HL-60/S4 (cell line): ENCODE measurements around the gene TTLL8.

Experiments
- in situ Hi-C: fragments of 300-500 bp; cut with MboI; formaldehyde crosslinking; loops from 2 replicates; pipeline ENCODE4 v1.14.3; 2022; ENCODE audit warnings: low sequenced_read_pairs

The TTLL8 gene

GRCh38 chr22:50022171-50022819 is 35.8 kb downstream of the TTLL8 start:
- in situ Hi-C loops = no loop called here

DNA sequence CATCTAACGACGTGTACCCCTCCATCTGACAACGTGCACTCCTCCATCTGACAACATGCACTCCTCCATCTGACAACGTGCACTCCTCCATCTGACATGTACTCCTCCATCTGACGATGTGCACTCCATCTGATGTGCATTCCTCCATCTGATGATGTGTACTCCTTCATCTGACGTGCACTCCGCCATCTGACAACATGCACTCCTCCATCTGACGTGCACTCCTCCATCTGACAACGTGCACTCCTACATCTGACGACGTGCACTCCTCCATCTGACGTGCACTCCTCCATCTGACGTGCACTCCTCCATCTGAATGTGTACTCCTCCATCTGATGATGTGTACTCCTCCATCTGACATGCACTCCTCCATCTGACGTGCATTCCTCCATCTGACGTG is 37.5 kb downstream of the TTLL8 start:
- in situ Hi-C loops = no loop called here

- in situ Hi-C loops = no loop called here
These were observed 38.8 kb downstream of the TTLL8 start for GRCh38 chr22:50019316-50019715.

DNA sequence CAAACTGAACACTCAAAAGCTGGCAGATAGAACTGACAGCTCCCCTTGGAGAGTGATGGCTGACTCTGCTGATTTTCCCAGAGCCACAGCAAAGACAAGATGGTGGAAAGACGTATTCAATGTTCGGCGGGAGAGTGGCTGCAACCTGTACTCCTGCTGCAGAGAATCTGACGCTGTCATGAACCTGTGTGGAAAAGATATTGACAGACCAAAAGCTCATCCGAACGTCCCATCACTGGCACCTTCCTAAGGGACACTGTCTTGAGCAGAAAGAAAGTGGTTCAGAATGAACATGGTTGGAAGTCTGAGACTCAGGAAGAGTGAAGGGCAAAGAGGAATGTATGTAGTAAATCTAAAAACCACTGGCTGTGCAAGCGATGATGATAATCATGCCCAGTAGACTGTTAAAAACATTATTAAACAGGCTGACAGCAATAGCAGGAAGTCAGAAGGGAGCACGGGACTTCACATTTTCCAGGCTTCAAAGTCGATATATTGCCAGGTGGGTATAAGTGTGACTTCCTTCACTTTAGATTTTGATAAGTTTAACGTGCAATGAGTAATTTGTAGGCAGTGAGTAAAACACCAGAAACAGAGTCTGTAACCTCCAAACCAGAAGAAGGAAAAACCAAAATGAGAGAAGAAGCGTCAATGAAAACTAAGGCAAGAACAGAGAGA is 39.4 kb downstream of the TTLL8 start:
- in situ Hi-C loops = no loop called here

- in situ Hi-C loops = no loop called here
These were observed 40.3 kb downstream of the TTLL8 start for GRCh38 chr22:50017701-50018224.

DNA sequence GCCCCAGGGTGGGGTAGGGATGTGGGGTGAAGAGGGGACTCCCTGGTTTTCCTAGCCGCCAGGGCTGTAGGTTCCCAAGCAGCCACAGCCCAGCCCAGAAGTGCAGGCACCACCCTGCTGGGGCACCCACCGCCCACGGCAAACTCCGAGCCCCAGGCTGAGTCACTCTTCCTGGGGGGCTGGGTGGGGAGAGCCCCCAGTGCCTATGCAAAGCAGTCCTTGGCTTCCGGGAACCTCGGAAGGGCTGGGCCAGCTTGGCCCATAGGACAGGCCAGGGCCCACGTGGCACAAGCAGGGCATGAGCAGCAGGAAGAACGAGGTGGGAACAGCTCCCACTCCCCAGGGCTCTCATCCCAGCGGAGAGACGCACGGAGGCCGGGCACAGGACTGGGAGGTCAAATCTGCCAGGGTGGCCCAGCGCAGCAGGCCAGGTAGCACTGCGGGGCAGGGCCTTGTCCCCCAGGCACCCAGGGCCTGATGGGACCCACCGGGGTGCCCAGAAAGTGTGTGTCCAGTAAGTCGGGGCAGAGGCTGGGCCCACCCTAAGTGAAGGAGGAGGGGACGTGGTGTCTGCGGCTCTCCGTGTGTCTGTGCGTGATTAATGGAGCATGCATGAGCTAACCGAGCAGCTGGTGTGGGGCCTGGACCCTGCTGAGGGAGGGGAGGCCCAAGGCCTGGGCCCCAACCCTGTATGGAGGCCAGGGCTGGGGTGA is 41.0 kb downstream of the TTLL8 start:
- in situ Hi-C loops = no loop called here

DNA sequence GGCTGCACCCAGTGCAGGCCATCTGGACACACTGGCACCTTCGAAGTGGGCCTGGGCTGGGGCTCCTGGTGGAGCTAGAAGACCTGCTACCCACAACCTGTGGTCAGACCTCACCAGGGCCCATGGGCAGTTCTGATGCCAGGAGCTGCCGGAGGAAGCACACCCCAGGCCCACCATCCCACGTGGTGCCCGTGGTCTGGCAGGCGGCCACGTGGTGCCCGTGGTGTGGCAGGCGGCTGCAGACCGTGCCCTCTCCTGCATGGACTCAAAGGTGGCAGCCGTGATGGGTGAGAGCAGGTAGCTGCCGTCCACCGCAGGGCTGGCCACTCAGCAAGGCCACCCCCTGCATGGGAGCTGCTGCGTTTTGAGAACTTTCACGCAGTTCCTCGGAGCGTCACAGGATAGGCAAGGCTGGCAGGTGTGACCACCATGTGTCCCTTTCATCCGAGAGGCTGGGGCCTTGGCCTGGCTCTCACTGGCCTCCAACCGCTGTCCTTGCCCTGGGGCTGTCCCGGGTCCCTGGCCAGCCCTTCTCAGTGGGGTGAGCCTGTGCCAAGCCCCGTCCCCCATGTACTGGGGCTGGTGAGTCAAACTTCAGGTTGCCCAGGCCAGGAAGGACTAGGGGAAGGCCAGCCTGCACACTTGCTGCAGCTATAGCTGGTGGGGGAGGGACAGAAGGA is 41.6 kb downstream of the TTLL8 start:
- in situ Hi-C loops = no loop called here

DNA sequence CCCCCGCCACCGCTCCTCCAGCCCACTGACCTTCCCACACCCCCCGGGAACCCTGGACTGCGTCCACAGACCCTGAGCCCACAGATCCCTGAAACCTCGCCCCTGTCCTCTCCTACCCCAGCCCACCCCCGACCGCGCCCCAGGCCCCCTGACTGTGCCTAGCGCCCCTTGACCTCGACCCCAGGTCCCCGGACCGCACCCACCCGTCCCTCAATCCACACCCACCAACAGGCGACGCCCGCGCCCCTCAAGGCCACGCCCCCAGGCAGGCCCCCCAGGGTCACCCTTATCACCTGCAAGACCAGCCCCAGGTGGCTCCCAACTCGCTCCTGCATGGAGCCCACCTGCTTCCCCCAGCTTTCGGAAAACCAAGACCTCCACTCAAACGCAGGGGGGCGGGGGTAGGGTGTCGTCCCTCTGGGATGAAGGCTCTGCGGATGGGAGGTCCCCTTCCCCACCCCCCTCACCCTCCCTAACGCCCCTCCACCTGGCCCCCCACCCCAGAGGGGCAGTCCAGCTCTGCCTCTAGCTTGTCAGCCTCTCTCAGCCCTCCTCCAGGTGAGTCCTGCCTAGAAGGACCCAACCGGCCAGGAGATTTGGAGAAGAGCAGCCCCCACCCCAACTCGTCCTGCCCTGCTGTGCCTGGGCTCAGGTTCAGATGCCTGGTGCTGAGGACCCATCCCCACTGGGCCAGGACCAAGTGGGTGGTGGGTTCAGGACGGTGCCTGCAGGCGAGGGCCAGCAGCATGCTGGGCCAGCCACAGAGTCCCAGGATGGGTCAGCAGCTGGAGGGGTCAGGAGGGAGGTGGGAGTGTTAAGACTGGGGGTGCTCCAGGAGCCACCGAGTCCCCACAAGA is 42.4 kb downstream of the TTLL8 start:
- in situ Hi-C loops = no loop called here

- in situ Hi-C loops = no loop called here
These were observed 43.3 kb downstream of the TTLL8 start for GRCh38 chr22:50014655-50015401.

- in situ Hi-C loops = no loop called here
These were observed 44.0 kb downstream of the TTLL8 start for GRCh38 chr22:50014053-50014501.

DNA sequence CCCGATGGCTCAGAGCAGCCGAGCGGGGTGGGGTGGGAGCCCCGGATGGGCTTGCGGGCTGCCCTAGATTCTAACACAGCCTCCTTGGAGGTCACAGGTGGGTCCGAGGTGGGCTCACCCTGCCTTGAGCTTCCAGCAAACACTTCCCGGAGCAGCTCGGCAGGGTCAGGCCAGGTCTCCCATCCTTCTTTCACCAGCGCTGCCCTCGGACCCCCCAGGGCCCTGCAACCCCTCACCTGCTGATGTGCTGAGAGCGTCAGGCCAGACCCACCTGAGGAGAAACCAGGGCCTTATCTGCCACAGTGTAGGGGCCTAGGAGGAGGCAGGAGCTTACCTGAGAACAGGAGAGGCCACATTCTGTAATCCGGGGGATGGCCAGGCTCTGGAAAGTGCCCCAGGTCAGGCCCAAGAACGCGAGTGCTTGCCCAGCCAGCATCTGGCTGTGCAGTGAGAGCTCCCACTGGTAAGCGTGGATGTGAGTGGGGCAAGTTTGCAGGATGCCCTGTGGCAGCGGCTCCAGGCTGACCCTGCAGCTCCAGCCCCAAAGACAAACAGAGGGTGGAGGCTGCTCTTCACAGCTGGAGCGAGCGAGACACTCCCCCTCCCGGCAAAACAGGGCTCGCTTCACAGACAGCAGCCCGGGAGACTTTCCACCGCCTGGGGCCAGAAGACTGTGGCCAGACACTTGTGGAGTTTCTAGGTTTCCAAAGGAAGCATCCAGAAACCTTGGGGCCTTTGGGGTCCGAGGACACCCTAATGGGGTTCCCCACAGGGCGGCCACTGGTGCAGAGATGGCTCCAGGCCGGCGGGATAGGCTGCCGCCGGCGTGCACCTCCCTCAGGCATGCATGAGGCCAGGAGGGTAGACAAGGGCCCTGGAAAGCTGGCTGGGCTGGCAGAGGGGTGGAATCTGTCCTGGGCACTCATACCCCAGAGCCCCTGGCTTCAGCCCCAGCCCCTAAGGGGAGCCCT is 45.6 kb downstream of the TTLL8 start, which contains the start of gene IL17REL:
TSS of gene IL17REL (minus strand) at position 555 of the 971 bp plus-strand sequence. CDS start at position 436, 119 bp downstream.
- in situ Hi-C loops = no loop called here

DNA sequence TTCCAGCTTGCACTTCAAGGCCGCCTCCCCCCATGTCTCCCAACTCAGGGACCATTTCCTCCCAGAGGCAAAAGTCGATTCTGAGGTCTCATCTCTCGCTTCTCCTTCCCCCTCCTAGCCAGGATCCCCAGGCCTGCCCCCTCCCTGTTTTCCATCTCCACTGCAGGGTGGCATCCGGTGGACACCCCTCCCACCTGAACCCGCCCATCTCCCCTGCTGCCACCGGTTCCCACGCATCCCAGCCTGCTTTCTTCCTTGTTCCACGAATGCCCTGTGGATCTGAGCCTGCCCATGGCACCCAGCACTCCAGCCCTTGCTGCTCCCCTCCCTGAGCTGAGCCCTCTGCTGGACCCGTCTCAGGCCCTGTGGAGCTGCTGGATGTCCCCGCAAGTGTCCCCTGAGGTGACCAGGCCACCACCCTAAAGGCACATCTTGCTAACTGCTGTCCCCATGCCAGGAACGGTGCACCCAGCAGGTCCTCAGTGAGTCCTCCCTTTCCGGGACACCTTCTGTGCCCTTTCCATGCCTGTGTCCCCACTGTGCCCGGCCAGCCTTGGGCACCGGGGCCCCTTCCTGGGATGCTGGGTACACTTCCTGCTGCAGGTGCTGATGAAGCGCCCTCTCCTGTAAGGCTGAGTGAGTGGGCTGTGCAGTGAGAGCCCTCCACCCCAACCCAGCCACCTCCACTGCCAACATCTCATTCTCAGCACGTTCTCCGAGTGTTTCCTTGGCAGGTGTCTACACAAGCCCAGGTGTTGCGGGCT is 46.5 kb downstream of the TTLL8 start:
- in situ Hi-C loops = no loop called here

- in situ Hi-C loops = no loop called here
These were observed 47.2 kb downstream of the TTLL8 start for GRCh38 chr22:50010676-50011446.

GRCh38 chr22:50009765-50010675 is 48.1 kb downstream of the TTLL8 start:
- in situ Hi-C loops = no loop called here

GRCh38 chr22:50009251-50009650 is 48.8 kb downstream of the TTLL8 start:
- in situ Hi-C loops = no loop called here
